ENCODE measurements around the gene BTD.

BTD gene

DNA sequence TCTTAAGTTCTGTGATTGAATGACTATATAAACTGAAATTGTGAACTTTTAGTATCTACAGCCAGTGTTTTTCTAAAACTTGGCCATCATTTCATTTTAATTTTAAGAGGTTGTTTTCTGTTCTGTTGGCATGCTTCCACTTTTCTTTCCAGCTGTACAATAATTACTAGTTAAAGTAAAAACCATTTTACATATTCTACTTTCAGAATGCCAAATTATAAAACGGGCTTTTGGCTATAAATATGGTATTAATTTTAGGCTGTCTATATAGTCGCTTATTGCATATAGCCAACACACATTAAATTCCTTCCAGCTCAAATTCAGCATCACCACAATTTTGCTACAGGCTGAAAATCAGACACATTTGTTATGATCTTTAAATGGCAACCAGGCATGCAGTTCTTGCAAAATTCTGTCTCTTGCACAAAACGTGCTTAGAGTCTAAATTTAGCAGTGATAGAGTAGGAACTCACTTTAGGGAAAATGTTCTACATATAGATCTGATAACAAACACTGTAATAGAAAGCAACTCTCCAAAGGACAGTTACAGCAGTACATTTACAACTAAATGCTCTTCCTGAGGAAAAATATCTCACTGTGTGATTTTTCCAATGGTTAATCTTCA is 81.1 kb downstream of the BTD start:
- H3K36me3 ChIP-seq (ENCODE audit: insufficient read depth, insufficient read length, low read length): peaks cover 40% of the 10 kb centered on the region

DNA sequence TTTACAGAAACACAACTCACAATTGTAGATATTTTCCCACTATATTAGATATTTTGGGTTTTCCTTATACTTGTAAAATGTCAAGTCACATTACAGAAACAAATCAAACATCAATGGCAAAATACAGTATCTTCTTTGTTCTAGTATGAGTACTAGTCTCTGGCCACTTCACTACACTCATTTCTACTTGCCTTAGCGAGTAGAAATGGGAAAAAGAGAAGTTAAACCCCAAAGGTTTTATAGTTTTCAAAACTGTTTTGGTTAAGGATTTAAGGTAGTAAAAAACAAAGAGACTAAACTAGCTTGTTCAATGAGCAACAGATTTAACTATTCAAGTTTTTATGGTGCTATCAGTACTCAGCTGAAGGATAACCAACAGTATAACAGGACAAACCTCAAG is 81.7 kb downstream of the BTD start:
- no peak overlapping the region for H3K4me3 ChIP-seq (ENCODE audit: insufficient read length, low read depth)
- DNase-seq (ENCODE audit: low read depth, low spot score): no peak
- TF ChIP-seq YY1 (IDR thresholded peaks at IDR 0.05; ENCODE audit: insufficient read depth, insufficient read length) (no peak), SUZ12 (IDR thresholded peaks at IDR 0.05; ENCODE audit: extremely low read depth, insufficient read depth, insufficient read length) (no peak)
- no peaks in the 10 kb centered on the region for H3K27me3 ChIP-seq (ENCODE audit: insufficient read depth, insufficient read length)
- H3K4me1 ChIP-seq (ENCODE audit: insufficient read depth, insufficient read length): no peaks in the 10 kb centered on the region
- H3K9ac ChIP-seq (ENCODE audit: insufficient read length, low read depth): no peak overlapping the region
- peaks cover 39% of the 10 kb centered on the region for H3K36me3 ChIP-seq (ENCODE audit: insufficient read depth, insufficient read length, low read length)
- H3K9me3 ChIP-seq (ENCODE audit: insufficient read depth, low read length): no peaks in the 10 kb centered on the region

More for the DNA sequence above, 81.1 kb downstream of the BTD start:
- H3K9me3 ChIP-seq (ENCODE audit: insufficient read depth, low read length): no peaks in the 10 kb centered on the region
- TF ChIP-seq ZNF274 (IDR thresholded peaks at IDR 0.05; ENCODE audit: low read depth, low read length) (no peak), SUZ12 (IDR thresholded peaks at IDR 0.05; ENCODE audit: extremely low read depth, insufficient read depth, insufficient read length) (no peak), YY1 (IDR thresholded peaks at IDR 0.05; ENCODE audit: insufficient read depth, insufficient read length) (no peak)
- no peak overlapping the region for H3K9ac ChIP-seq (ENCODE audit: insufficient read length, low read depth)
- DNase-seq (ENCODE audit: low read depth, low spot score): no peak
- no peaks in the 10 kb centered on the region for H3K27me3 ChIP-seq (ENCODE audit: insufficient read depth, insufficient read length)
- H3K4me3 ChIP-seq (ENCODE audit: insufficient read length, low read depth): no peak overlapping the region
- H3K4me1 ChIP-seq (ENCODE audit: insufficient read depth, insufficient read length): no peaks in the 10 kb centered on the region

DNA sequence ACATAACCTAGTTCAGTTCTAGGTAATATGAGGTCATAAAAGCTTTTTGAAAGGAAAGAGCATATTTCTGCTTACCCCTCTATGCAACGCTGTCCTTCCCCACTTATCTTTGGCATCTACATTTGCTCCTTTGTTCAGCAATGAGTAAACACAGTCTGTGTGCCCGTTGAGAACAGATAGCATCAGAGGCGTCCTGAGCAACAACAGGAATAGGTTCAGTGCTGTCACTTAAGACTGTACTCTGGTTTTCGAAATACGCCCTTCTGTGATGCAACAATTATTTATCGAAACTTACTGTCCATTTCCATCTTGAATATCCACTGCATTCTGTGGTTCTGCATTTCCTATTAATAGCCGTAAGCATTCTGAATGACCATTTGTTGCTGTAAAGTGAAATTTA is 84.4 kb downstream of the BTD start:
- Histone ChIP-seq H3K9me3 (ENCODE audit: insufficient read depth, low read length) (no peaks in the 10 kb centered on the region), H3K36me3 (ENCODE audit: insufficient read depth, insufficient read length, low read length) (peaks cover 52% of the 10 kb centered on the region), H3K4me1 (ENCODE audit: insufficient read depth, insufficient read length) (no peaks in the 10 kb centered on the region), H3K9ac (ENCODE audit: insufficient read length, low read depth) (no peak overlapping the region), H3K4me3 (ENCODE audit: insufficient read length, low read depth) (no peak overlapping the region), H3K27me3 (ENCODE audit: insufficient read depth, insufficient read length) (no peaks in the 10 kb centered on the region)
- no peak for TF ChIP-seq ZNF274 (IDR thresholded peaks at IDR 0.05; ENCODE audit: low read depth, low read length)
- TF ChIP-seq SUZ12 (IDR thresholded peaks at IDR 0.05; ENCODE audit: extremely low read depth, insufficient read depth, insufficient read length): no peak
- no peak for TF ChIP-seq YY1 (IDR thresholded peaks at IDR 0.05; ENCODE audit: insufficient read depth, insufficient read length)
- no peak for DNase-seq (ENCODE audit: low read depth, low spot score)

DNA sequence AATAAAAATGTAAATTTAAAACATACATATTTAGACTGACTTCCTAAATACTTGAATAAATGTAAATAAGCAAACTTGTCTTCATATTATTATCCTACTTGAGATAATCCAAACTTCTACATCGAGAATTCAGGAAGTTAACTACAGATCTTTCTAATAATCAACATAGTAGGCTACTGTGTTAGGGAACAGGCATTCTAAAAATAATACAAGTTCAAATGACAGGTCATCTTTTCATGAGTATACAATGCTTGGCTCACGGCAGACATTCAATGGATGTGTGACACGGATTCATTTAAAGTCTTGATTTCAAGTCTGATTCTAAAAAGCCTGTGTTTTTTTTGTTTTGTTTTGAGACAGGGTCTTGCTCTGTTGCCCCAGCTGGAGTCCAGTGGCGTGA is 88.7 kb downstream of the BTD start:
- Histone ChIP-seq H3K27me3 (ENCODE audit: insufficient read depth, insufficient read length) (no peaks in the 10 kb centered on the region), H3K36me3 (ENCODE audit: insufficient read depth, insufficient read length, low read length) (peaks cover 34% of the 10 kb centered on the region), H3K4me1 (ENCODE audit: insufficient read depth, insufficient read length) (no peaks in the 10 kb centered on the region), H3K9ac (ENCODE audit: insufficient read length, low read depth) (no peak overlapping the region), H3K9me3 (ENCODE audit: insufficient read depth, low read length) (no peaks in the 10 kb centered on the region), H3K4me3 (ENCODE audit: insufficient read length, low read depth) (no peak overlapping the region)
- no peak for TF ChIP-seq YY1 (IDR thresholded peaks at IDR 0.05; ENCODE audit: insufficient read depth, insufficient read length)
- TF ChIP-seq SUZ12 (IDR thresholded peaks at IDR 0.05; ENCODE audit: extremely low read depth, insufficient read depth, insufficient read length): no peak
- no peak for TF ChIP-seq ZNF274 (IDR thresholded peaks at IDR 0.05; ENCODE audit: low read depth, low read length)
- DNase-seq (ENCODE audit: low read depth, low spot score): no peak

DNA sequence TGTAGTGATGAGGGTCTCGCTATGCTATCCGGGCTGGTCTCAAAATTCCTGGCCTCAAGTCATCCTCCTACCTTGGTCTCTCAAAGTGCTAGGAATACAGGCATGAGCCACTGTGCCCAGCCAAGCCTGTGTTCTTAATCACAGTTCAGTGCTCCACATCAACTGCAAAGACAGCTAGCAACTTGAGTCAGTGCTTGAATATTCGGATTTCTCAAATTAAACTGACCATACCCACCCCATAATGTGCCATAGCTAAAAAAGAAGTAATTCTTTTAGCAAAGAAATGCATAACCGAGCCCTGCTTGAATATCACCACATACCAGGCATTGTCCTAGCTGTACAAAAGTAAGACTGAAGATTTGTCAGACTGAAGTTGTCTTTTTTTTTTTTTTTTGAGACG is 89.2 kb downstream of the BTD start:
- Histone ChIP-seq H3K4me1 (ENCODE audit: insufficient read depth, insufficient read length) (no peaks in the 10 kb centered on the region), H3K4me3 (ENCODE audit: insufficient read length, low read depth) (no peak overlapping the region), H3K27me3 (ENCODE audit: insufficient read depth, insufficient read length) (no peaks in the 10 kb centered on the region), H3K9ac (ENCODE audit: insufficient read length, low read depth) (no peak overlapping the region), H3K36me3 (ENCODE audit: insufficient read depth, insufficient read length, low read length) (peaks cover 29% of the 10 kb centered on the region), H3K9me3 (ENCODE audit: insufficient read depth, low read length) (no peaks in the 10 kb centered on the region)
- no peak for DNase-seq (ENCODE audit: low read depth, low spot score)
- TF ChIP-seq ZNF274 (IDR thresholded peaks at IDR 0.05; ENCODE audit: low read depth, low read length) (no peak), SUZ12 (IDR thresholded peaks at IDR 0.05; ENCODE audit: extremely low read depth, insufficient read depth, insufficient read length) (no peak), YY1 (IDR thresholded peaks at IDR 0.05; ENCODE audit: insufficient read depth, insufficient read length) (no peak)

DNA sequence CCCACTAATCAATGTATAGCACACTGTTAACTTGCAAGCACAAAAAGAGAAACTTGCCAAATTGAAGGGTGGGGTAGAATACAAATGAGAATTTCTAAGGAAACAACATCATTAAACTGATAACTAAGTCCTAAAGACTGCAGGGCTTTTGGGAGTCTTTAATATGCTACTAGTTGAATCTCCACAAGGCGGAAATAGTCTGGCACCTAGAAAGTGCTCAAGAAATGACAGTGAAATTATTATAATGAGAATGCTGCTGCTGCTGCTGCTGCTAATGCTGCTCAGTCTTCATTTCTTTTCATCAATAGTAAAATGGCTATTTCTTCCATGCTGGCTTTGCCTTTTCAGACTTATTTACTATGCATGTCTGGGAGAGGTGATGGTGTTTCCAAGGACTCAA is 91.8 kb downstream of the BTD start:
- Histone ChIP-seq H3K9me3 (ENCODE audit: insufficient read depth, low read length) (no peaks in the 10 kb centered on the region), H3K4me3 (ENCODE audit: insufficient read length, low read depth) (no peak overlapping the region), H3K36me3 (ENCODE audit: insufficient read depth, insufficient read length, low read length) (peaks cover 18% of the 10 kb centered on the region), H3K27me3 (ENCODE audit: insufficient read depth, insufficient read length) (no peaks in the 10 kb centered on the region), H3K4me1 (ENCODE audit: insufficient read depth, insufficient read length) (no peaks in the 10 kb centered on the region), H3K9ac (ENCODE audit: insufficient read length, low read depth) (no peak overlapping the region)
- no peak for TF ChIP-seq SUZ12 (IDR thresholded peaks at IDR 0.05; ENCODE audit: extremely low read depth, insufficient read depth, insufficient read length)
- TF ChIP-seq YY1 (IDR thresholded peaks at IDR 0.05; ENCODE audit: insufficient read depth, insufficient read length): no peak
- TF ChIP-seq ZNF274 (IDR thresholded peaks at IDR 0.05; ENCODE audit: low read depth, low read length): no peak
- no peak for DNase-seq (ENCODE audit: low read depth, low spot score)

DNA sequence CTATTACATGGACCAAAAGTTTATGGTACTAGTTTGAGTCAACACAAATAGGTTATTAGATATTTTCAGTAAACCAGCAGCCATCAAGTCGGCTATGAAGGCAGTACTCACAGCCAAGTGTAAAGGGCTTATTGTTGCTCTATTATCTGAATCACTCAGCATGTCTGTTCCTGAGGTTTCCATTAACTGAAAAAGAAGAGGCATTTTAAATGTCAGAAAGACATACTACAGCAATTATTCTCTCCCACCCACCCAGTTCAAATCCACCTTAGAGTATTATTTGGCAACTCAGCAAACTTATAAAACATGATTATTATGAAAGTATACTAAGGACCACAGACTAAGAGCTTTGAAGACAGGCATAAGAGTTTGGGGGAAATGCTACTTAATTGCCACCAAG is 93.1 kb downstream of the BTD start:
- H3K9me3 ChIP-seq (ENCODE audit: insufficient read depth, low read length): no peaks in the 10 kb centered on the region
- H3K4me1 ChIP-seq (ENCODE audit: insufficient read depth, insufficient read length): no peaks in the 10 kb centered on the region
- no peaks in the 10 kb centered on the region for H3K27me3 ChIP-seq (ENCODE audit: insufficient read depth, insufficient read length)
- TF ChIP-seq YY1 (IDR thresholded peaks at IDR 0.05; ENCODE audit: insufficient read depth, insufficient read length) (no peak), ZNF274 (IDR thresholded peaks at IDR 0.05; ENCODE audit: low read depth, low read length) (no peak), SUZ12 (IDR thresholded peaks at IDR 0.05; ENCODE audit: extremely low read depth, insufficient read depth, insufficient read length) (no peak)
- H3K9ac ChIP-seq (ENCODE audit: insufficient read length, low read depth): no peak overlapping the region
- H3K36me3 ChIP-seq (ENCODE audit: insufficient read depth, insufficient read length, low read length): peaks cover 10% of the 10 kb centered on the region
- no peak overlapping the region for H3K4me3 ChIP-seq (ENCODE audit: insufficient read length, low read depth)
- no peak for DNase-seq (ENCODE audit: low read depth, low spot score)

All from NT2/D1 (cell line).